HG02798 (cell line): ENCODE measurements around the gene RHEX.

ENCODE experiments used
- ATAC-seq: cut with Tn5 transposase; IDR thresholded peaks from one replicate; pipeline ENCODE4 v1.9.1; 2021; ENCODE audit warnings: mild to moderate bottlenecking; ENCODE audit not compliant: unreplicated experiment, poor library complexity

RHEX gene

DNA sequence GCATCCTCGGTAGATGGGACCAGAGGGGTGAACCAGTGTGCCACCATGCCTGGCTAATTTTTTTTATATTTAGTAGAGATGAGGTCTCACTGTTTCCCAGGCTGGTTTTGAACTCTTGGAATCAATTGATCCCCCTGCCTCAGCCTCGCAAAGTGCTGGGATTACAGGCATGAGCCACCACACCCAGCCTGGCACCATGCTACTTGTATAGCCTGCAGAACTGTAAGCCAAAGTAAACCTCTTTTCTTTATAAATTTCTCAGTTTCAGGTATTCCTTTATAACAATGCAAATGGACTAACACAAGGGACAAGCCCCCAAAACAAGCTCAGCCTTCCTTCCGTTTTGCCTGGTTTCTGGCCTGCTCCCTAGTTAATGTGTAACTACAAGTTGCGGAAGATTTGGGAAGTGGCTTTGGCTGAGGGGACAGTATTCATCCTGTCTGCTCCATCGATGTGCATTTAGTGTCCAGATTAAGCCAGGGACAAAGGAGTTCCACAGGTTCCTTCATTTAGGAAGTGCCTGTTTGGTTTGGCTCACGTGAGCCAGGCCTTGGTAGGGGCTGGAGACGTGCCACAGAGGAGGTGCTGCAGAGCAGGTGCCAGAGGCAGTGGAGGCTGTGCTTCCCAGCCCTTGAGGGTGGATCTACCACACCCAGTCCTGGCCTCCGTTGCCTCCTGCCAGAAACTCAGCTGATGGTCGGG, 59.8 kb downstream of the RHEX start:
- no peak for ATAC-seq

DNA sequence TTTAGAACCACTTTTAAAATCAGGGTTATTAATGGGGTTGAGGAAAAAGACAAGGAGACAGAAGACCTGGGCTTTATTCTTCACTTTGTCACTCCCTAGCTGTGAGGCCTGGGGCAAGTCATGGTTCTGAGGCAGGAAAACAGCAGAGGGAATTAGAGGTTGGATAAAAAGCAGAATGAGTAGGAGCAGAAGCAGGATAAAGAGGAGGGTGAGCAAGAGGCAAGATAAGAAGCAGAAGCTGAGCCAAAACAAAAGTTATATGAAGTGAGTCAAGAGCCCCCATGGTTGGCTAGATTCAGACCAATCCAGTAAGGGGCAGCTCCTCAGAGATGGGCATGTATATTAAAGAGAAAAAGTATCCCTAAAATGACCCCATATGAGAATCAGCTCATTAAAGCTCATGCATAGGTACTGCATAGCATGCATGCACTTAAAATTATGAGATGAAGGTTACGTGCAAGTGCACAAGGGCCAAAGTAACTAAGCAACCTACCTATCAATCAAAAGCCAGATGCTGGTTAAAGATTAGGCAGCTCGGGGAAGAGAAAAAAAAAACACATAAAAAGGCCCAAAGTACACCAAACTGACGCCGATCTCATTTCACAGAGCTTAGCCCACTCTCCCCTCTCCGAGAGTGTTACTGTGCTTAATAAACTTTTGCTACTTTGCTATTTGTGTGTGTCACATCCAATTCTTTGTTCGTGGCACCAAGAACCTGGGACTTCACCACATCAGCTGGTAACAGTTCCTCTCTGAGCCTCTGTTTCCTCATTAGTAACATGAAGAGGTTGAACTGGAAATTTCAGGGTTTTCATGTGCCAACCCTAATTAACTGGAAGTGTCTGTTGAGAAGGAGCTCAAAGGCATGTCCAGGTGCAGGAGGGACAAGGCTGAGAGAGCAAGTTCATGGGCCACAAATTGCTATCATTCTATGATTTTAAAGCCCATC, 62.0 kb downstream of the RHEX start:
- no peak for ATAC-seq

DNA sequence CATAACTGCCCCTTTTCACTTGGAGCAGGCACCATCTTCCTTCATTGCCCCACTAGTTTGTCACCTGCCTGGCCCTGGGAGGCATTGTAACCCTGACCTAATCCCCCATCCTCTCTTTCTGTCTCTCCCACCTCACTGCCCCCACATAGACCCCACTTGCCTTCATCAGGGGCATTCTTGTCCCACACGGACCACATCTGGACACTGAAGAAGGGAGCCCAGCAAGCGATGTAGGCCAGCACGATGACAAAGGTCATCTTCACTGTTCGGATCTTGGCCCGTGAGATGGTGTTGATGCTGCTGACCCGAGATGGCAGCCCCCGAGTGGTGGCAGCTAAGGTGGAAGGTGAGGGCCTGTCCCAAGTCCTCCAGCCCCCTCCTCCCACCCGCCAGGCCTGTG, 62.8 kb downstream of the RHEX start:
- ATAC-seq: no peak

- ATAC-seq: no peak
Observed at GRCh38 chr1:206116191-206116872, 63.4 kb downstream of the RHEX start.

DNA sequence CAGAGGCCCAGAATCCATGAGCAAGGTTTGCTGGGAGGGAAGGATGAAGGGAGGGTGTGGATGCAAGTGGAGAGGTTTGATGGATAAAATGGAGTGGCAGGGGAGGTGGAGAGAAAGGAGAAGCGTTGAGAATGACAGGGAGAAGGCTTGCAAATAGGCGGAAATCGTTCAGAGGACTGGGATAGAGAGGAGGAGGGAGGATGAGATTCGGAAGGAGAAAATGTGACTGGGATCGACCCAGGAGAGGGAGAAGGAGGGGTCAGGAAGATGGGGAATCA, 63.8 kb downstream of the RHEX start:
- no peak for ATAC-seq

DNA sequence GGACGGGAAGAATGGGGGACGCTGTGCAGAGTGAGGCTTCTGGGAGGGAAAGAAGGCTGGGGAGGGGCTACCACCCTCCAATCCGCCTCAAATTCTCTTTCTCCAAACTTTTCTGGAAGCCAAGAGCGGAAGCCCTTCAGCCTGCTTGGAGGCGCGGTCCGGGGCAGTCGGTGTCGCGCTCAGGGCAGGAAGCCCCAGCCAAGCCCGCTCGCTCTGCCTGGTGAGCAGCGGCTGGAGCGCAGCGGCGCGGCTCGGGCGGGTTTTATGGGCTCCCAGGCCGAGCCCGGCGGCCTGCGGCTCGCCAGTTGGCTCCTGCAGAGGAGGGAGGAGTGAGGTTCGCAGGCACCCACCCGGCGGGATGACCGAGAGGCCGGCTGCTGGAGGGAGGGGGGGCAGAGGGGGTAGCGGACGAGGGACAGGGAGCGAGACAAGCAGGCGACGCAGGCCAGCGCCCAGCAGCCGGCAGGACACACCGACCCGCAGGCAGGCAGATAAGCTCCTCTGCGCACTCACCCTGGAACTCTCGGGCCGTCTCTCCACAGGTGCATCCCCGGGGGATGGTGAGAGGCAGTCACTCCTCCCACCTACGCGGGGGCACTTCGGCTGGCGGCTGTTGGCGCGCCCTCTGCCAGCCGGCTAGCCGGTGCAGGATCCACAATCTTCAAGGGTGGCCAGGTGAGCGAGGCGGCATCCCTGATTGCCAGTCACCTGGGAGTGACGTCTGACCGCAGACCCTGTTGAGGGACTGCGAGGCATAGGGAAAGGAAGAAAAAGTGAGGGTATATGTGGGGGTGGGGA, 64.4 kb downstream of the RHEX start, which contains the start of gene AVPR1B:
Gene AVPR1B (minus strand): TSS at position 238 of the 798 bp plus-strand sequence. CDS start 498 bp downstream, outside the sequence.
- no peak for ATAC-seq

DNA sequence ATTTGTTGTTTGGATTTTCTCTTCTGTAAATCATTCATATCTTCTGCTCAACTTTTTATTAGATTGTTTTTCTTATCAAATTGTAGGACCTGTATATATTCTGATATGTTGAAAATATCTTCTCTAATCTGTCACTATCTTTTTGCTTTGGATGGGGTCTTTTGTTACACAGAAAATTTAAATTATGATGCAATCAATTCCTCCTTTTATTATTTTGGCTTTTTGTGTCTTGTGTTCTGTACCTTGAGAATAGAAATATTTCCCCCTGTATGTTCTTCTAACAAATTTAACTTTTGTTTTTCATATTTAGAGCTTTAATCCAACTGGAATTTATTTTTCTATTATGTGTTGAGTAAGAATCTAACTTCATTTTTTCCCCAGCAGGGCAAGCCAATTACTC, 67.4 kb downstream of the RHEX start:
- ATAC-seq: no peak

DNA sequence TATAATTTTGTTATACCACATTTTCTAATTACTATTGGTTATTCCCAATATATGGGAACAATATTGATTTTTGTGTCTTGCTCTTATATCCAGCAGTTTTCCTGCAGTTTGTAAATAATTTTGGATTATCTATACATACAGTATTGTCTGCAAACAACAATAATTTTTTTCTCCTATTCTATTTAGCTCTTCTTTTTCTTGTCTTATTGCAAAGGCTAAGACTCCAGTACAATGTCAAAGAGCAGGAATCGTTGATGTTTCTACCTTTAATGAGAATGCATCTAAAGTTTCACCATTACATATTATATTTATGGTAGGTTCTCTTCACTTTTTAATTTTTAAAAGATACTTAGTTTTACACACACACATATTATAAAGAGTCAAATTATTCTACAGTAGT, 68.3 kb downstream of the RHEX start:
- ATAC-seq: no peak

DNA sequence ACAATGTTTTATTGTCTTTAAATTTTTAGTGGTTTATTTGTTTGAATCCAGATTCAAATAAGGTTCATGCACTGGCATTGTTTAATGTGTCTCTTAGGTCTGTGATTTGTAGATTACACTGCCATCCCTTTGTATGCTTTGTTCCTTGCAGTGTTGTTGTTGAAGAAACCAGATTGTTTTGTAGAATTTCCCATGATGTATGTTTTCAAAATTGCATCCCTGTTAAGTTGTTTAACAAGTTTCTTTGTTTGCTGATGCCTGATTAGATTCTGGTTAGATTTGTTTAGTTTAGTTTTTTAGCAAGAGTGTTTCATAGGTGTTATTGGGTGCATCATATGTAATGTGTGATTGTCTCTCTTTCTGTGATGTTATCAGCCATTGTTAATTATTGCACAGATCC, 69.7 kb downstream of the RHEX start:
- no peak for ATAC-seq

DNA sequence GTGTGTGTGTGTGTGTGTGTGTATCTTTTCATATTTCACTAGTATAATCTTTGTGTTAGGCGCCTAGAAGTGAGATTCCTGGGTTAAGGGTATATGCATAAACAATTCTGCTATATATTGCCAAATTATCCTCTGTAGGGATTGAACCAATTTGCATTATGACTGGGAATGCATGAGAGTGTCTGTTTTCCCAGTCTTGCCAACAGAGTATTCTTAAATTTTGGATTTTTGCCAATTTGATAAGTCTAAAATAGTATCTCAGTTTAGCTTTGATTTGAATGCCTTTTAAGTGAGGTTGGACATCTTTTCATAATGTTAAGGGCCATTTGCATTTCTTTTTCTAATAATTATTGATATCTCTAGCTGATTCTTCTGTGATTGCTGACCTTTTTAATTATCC, 72.4 kb downstream of the RHEX start:
- ATAC-seq: no peak

DNA sequence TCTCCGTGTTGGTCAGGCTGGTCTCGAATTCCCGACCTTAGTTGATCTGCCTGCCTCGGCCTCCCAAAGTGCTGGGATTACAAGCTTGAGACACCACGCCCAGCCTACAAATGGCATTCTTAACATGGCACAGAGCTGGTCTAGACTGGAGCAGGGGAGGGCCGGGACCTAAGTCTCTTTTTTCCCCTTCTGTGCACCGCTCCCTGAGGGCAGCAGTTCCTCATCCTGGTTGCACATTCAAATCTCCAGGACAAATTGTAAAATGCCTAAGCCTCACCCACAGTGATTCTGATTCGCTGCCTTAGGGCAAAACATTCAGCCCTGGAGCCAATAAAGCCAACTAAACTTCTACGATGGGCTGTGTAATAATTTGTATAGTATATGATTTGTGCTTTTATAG, 74.4 kb downstream of the RHEX start:
- no peak for ATAC-seq

DNA sequence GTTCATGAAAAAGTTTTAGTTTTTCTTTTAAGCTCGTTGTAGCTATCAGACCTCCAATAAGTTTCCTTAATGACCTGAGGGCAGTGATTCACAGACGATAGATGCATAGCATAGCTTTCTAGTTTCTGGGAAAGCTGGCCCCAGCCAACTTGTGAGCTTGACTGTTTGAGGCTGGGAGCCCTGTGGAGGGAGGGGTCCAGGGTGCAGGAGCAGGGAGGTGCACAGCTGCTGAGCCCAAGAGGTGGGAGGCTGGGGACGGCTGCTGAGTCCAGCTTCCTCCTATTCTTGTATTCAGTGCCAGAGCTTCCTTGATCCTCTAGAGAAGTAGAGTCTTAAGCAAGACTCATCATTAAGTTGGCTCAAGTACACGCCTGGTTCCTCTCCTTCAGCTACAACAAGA, 75.2 kb downstream of the RHEX start:
- ATAC-seq: no peak

DNA sequence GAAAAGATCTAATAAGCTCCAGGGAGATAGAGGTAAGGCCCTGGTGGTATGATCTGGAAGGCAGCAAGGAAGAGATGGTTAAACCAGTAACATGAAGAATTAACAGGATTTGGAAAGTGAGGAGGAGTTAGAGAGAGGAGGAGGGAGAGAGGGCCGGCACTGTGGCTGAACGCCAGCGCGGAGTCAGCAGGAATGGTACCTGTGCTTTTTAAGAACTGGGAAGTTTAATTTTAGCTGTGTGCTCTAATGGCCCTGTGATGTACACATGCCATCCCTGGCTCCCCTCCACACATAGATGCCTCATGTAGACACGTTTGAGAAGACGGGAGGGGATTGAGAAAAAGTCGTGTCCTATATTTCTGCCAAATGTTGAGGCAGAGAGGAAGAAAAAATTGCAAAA, 78.1 kb downstream of the RHEX start:
- ATAC-seq: no peak

DNA sequence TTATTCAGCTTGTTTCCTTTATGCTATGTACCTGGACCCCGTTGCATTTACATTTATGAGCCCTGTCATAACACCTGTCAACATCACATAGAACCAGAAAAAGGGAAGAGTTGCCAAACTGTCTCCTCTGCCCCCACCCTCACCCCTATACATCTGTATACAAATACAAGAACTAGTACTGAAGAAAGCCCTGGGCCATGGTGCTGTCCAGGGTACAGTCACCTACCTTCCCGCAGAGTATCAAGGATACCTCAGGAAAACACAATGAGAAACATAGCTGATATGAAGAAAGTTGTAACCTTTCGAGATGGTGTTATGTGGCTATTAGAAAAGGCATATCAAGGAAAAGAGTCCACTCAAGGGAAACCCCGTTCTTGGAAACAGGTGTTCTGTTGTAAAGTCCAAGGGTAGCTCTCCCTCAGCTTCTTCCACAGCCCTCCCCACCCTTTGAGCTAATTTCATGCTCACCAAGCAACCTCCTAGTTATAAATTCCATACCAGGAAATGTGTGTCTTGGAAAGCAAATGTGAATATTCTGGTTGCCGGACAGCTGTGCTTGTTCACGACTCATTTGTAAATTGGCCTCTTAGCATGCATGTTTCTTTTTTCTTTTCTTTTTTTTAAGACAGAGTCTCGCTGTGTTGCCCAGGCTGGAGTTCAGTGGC, 80.9 kb downstream of the RHEX start:
- ATAC-seq: no peak

DNA sequence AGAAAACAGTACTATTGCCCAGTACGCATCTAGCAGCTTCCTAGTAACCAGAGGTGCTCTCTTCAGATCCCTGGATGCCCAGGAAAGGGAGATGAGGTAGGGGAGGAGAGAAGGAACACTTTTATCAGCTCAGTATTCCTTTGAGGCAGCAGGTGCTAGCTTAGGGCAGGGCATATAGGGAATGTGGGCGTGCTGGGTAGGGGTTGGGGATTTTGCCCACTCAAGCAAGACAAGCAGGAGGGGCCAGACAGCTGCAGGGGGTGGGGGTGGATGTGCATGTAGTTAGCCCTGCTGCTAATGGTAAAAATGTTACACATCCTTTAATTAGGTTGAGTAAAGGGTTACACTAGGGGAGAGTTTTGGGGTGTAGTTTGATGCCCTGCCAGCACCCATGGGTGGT, 82.3 kb downstream of the RHEX start:
- ATAC-seq: no peak

- ATAC-seq: no peak
Observed at GRCh38 chr1:206136241-206136640, 83.3 kb downstream of the RHEX start.

- no peak for ATAC-seq
Observed at GRCh38 chr1:206142011-206142410, 89.0 kb downstream of the RHEX start.

DNA sequence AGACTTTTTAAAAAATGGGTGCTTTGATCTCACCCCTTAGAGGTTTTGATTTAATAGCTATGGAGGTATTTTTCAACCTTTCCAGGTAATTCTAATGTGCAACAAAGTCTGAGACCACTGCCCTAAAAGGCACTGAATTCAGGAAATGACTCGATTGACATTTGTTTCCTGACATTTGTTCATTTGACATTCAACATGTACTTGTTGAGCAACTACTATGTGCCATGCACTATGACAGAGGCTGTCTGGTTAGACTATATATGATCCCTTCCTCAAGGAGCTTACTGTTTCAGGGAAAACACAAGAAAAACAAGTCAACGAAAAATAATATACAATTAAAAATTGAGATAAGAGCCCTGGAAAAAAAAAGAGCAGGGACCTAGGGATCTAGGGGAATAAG, 89.8 kb downstream of the RHEX start:
- ATAC-seq: no peak

GRCh38 chr1:206143537-206144172, 90.7 kb downstream of the RHEX start:
- ATAC-seq: no peak
